GM12891 (cell line): ENCODE measurements around the gene ADAMTSL3.

Source experiments
- POLR2A ChIP-seq: IDR thresholded peaks from 2 replicates; pipeline ENCODE4 v1.6.1; 2011; ENCODE audit warnings: low read depth, low read length, control low read depth
- POLR2AphosphoS5 ChIP-seq: IDR thresholded peaks from 2 replicates; pipeline ENCODE4 v1.6.1; 2011; ENCODE audit warnings: low read depth, low read length, control low read depth
- TAF1 ChIP-seq: IDR thresholded peaks from 2 replicates; pipeline ENCODE4 v1.6.1; 2011; ENCODE audit warnings: low read depth, low read length, control low read depth

GRCh38 chr15:84023636-84024035 is 369.7 kb downstream of the ADAMTSL3 start:
- no peak for TF ChIP-seq POLR2A
- TF ChIP-seq TAF1: no peak
- no peak for TF ChIP-seq POLR2AphosphoS5
